ENCODE results near the gene GET4.
A peak's percentile ranks its signal among the peaks of the same experiment; 100 is the strongest.
"Not testable (repeated sequence)": the region's sequence is repeated elsewhere in the genome, so short reads cannot be mapped to it uniquely, and the experiment has no call there.

The GET4 gene

GRCh38 chr7:917255-918117 is 41.1 kb downstream of the GET4 start:
- DNase-seq: no peak

GRCh38 chr7:918118-918425 is 41.7 kb downstream of the GET4 start:
- no peak for DNase-seq

- DNase-seq: no peak
These were observed 42.2 kb downstream of the GET4 start for GRCh38 chr7:918441-919113.

- DNase-seq: no peak
These were observed 42.7 kb downstream of the GET4 start for GRCh38 chr7:919114-919442.

GRCh38 chr7:919924-920341 is 43.6 kb downstream of the GET4 start:
- no peak for DNase-seq

GRCh38 chr7:920351-921070 is 44.2 kb downstream of the GET4 start:
- DNase-seq: no peak

GRCh38 chr7:921071-921461 is 44.7 kb downstream of the GET4 start:
- DNase-seq: no peak

- DNase-seq: no peak
These were observed 45.4 kb downstream of the GET4 start for GRCh38 chr7:921581-922333.

- DNase-seq: no peak
These were observed 46.2 kb downstream of the GET4 start for GRCh38 chr7:922334-923107.

GRCh38 chr7:923108-924041 is 47.0 kb downstream of the GET4 start:
- DNase-seq: peak; percentile 74 to 88 (median 82)

GRCh38 chr7:924042-924441 is 47.7 kb downstream of the GET4 start:
- not testable (repeated sequence) for DNase-seq

GRCh38 chr7:924541-925231 is 48.3 kb downstream of the GET4 start:
- peak in 1 of 4 experiments; percentile 45 for DNase-seq

- DNase-seq: no peak
These were observed 49.2 kb downstream of the GET4 start for GRCh38 chr7:925601-926000.

- no peak for DNase-seq
These were observed 50.0 kb downstream of the GET4 start for GRCh38 chr7:926061-927030.

- no peak for DNase-seq
These were observed 50.8 kb downstream of the GET4 start for GRCh38 chr7:927031-927671.

- no peak for DNase-seq
These were observed 53.0 kb downstream of the GET4 start for GRCh38 chr7:929311-929711.

- no peak for DNase-seq
These were observed 54.8 kb downstream of the GET4 start for GRCh38 chr7:930975-931758.

Data from activated CD4-positive, CD25-positive, alpha-beta regulatory T cell (primary cell).